Measurements from ENCODE around the gene LY9. TPM values are rescaled to one million over a fixed set of nuclear protein-coding genes. Genes with fewer than 3 reads are reported as not detected.
A peak's percentile ranks its signal among the peaks of the same experiment; 100 is the strongest.

LY9 gene
- total RNA-seq, 1 donor from 2014 or later, result 0.34 TPM

DNA sequence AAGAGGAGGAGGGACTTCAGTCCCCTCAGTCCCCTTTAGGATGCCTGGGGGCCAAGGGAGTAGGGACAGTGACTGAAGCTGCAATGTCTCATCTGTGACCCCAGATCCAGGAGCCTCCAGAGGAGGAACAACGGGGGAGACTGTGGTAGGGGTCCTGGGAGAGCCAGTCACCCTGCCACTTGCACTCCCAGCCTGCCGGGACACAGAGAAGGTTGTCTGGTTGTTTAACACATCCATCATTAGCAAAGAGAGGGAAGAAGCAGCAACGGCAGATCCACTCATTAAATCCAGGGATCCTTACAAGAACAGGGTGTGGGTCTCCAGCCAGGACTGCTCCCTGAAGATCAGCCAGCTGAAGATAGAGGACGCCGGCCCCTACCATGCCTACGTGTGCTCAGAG, 18.3 kb downstream of the LY9 start:
- peaks cover 4% of the 10 kb centered on the region for H3K4me1 Mint-ChIP-seq (ENCODE audit: low read depth)
- H3K9me3 Mint-ChIP-seq, result no peaks in the 10 kb centered on the region
- H3K36me3 Mint-ChIP-seq (ENCODE audit: low read depth), result peaks cover 29% of the 10 kb centered on the region
- H3K4me3 Mint-ChIP-seq (ENCODE audit: low read depth), result no peak overlapping the region
- H3K27ac Mint-ChIP-seq, result no peak overlapping the region
- no peak for DNase-seq (ENCODE audit: low spot score)
- no peaks in the 10 kb centered on the region for H3K27me3 Mint-ChIP-seq (ENCODE audit: low read depth)
- intact Hi-C loops (cut with micrococcal nuclease), result no loop called here

DNA sequence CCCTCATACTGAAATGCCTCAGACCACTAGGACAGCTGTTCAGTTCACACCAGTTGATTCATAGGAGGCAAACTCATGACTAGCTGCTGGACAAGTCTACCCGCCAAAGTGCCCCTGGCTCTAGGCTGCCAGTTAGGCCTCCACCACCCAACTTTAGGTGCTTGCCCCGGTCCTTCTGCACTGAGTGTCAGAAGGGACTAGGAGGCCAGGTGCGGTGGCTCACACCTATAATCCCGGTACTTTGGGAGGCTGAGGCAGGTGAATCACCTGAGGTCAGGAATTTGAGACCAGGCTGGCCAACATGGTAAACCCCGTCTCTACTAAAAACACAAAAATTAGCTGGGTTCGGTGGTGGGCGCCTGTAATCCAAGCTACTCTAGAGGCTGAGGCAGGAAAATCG, 18.9 kb downstream of the LY9 start:
- no peaks in the 10 kb centered on the region for H3K9me3 Mint-ChIP-seq
- no peak overlapping the region for H3K27ac Mint-ChIP-seq
- DNase-seq (ENCODE audit: low spot score), result no peak
- H3K36me3 Mint-ChIP-seq (ENCODE audit: low read depth), result peaks cover 29% of the 10 kb centered on the region
- intact Hi-C loops (cut with micrococcal nuclease), result no loop called here
- peaks cover 4% of the 10 kb centered on the region for H3K4me1 Mint-ChIP-seq (ENCODE audit: low read depth)
- peaks cover under 1% of the 10 kb centered on the region for H3K27me3 Mint-ChIP-seq (ENCODE audit: low read depth)
- no peak overlapping the region for H3K4me3 Mint-ChIP-seq (ENCODE audit: low read depth)

DNA sequence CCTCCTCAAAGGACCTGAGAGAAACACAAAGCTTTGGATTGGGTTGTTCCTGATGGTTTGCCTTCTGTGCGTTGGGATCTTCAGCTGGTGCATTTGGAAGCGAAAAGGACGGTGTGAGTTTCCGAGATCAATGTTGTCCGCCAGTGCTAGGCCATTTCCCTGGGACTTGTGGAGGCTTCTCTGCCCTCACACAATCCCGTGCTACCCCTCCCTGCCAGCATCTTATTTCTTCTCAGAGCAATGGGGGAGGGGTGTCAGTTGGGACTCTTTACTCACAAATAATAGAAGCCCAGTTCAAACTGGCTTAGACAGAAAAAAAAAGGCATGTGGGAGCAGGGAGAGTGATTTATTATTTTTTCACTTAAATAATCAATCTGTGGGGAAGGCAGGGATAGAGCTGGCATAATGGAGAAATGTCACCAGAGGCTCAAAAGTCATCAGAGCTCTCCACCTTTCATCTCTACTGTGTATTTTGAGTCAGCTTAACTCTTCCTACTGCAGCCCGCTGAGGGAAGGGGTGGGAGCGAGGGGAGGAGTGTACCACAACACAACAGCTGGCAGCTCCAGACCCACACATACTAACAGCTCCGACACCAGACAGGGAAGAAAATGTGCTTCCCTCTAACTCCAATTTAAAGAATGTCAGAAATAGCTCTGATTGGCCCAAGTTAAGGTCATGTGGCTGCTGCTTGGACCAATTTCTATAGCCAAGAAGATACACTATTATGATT, 22.4 kb downstream of the LY9 start:
- no peak overlapping the region for H3K27ac Mint-ChIP-seq

DNA sequence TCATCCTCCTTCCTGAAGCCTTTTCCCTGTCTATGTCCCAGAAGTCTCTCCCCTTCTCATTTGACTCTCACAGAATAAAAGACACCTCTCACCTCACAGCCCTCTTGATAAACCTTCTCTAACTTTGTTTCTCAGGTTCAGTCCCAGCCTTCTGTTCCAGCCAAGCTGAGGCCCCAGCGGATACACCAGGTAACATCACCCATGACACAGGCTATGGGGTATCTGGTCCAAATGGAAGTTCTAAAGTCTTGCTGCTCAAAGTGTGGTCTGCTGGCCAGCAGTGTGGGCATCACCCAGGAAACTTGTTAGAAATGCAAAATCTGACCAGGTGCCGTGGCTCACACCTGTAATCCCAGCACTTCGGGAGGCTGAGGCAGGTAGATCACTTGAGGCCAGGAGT, 23.2 kb downstream of the LY9 start:
- no peak overlapping the region for H3K27ac Mint-ChIP-seq
- peaks cover 1% of the 10 kb centered on the region for H3K27me3 Mint-ChIP-seq (ENCODE audit: low read depth)
- H3K36me3 Mint-ChIP-seq (ENCODE audit: low read depth), result peaks cover 6% of the 10 kb centered on the region
- H3K4me1 Mint-ChIP-seq (ENCODE audit: low read depth), result no peaks in the 10 kb centered on the region
- intact Hi-C loops (cut with micrococcal nuclease), result no loop called here
- H3K9me3 Mint-ChIP-seq, result no peaks in the 10 kb centered on the region
- no peak for DNase-seq (ENCODE audit: low spot score)
- H3K4me3 Mint-ChIP-seq (ENCODE audit: low read depth), result no peak overlapping the region

More for the DNA sequence above, 22.4 kb downstream of the LY9 start:
- H3K36me3 Mint-ChIP-seq (ENCODE audit: low read depth), result peaks cover 10% of the 10 kb centered on the region
- H3K9me3 Mint-ChIP-seq, result no peaks in the 10 kb centered on the region
- no peaks in the 10 kb centered on the region for H3K4me1 Mint-ChIP-seq (ENCODE audit: low read depth)
- peaks cover 1% of the 10 kb centered on the region for H3K27me3 Mint-ChIP-seq (ENCODE audit: low read depth)
- no peak overlapping the region for H3K4me3 Mint-ChIP-seq (ENCODE audit: low read depth)
- intact Hi-C loops (cut with micrococcal nuclease), result no loop called here
- DNase-seq (ENCODE audit: low spot score), result no peak

DNA sequence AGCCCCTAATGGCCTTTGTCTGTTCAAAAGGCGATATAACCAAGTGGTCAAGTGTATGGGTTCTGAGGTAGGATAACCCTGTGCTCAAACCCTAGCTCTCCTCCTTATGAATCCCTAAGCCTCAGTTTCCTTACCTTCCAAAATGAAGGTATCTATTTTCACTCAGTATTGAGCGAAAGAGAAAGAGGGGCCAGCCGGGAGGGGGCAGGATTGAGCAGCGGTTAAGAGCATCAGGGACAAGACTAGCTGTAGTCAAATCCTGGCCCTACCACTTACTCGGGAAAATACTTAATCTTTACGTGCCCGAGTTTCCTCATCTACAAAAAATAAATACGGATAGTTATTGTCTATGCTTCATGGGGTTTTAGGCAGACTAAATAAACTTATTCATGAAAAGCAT, 25.7 kb downstream of the LY9 start:
- peaks cover 1% of the 10 kb centered on the region for H3K27me3 Mint-ChIP-seq (ENCODE audit: low read depth)
- no peak overlapping the region for H3K27ac Mint-ChIP-seq
- H3K36me3 Mint-ChIP-seq (ENCODE audit: low read depth), result peaks cover 6% of the 10 kb centered on the region
- DNase-seq (ENCODE audit: low spot score), result no peak
- no peaks in the 10 kb centered on the region for H3K4me1 Mint-ChIP-seq (ENCODE audit: low read depth)
- H3K9me3 Mint-ChIP-seq, result no peaks in the 10 kb centered on the region
- intact Hi-C loops (cut with micrococcal nuclease), result no loop called here
- H3K4me3 Mint-ChIP-seq (ENCODE audit: low read depth), result no peak overlapping the region

DNA sequence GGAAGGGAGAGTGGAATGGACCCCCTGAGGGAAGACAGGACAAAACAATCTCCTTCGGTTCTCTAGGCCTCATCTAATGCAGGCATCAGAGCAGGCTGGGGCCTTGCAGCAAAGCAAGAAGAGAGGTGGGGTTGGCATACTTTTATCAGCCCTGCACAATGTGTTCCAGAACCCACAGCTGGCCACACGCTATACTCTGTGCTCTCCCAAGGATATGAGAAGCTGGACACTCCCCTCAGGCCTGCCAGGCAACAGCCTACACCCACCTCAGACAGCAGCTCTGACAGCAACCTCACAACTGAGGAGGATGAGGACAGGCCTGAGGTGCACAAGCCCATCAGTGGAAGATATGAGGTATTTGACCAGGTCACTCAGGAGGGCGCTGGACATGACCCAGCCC, 27.3 kb downstream of the LY9 start:
- no peak for DNase-seq (ENCODE audit: low spot score)
- Mint-ChIP-seq H3K36me3 (ENCODE audit: low read depth) (peaks cover 3% of the 10 kb centered on the region), H3K27me3 (ENCODE audit: low read depth) (peaks cover 1% of the 10 kb centered on the region), H3K4me1 (ENCODE audit: low read depth) (no peaks in the 10 kb centered on the region), H3K4me3 (ENCODE audit: low read depth) (no peak overlapping the region), H3K27ac (no peak overlapping the region), H3K9me3 (no peaks in the 10 kb centered on the region)
- intact Hi-C loops (cut with micrococcal nuclease), result no loop called here

DNA sequence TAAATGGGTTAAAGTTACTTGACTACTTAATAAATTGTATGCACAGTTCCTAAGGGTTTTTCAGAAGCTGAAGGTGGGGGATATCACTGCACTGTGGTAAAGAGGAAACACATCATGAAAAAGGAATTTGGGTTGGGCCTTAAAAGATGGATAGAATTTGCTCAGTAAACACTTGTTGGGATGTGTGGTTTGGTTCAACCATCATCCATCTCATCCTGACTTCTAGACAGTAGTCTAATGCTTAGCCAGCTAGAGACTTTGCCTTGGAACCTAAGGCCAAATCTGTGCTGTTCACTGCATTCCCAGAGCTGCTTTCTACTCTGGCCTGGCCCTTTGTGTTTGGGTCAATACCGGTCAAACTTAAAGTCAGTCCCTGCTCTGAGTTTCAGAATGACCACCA, 30.6 kb downstream of the LY9 start:
- Mint-ChIP-seq H3K27ac (no peak overlapping the region), H3K4me1 (ENCODE audit: low read depth) (peaks cover 2% of the 10 kb centered on the region), H3K36me3 (ENCODE audit: low read depth) (no peaks in the 10 kb centered on the region), H3K27me3 (ENCODE audit: low read depth) (no peaks in the 10 kb centered on the region), H3K4me3 (ENCODE audit: low read depth) (no peak overlapping the region), H3K9me3 (no peaks in the 10 kb centered on the region)
- no peak for DNase-seq (ENCODE audit: low spot score)
- intact Hi-C loops (cut with micrococcal nuclease), result no loop called here

DNA sequence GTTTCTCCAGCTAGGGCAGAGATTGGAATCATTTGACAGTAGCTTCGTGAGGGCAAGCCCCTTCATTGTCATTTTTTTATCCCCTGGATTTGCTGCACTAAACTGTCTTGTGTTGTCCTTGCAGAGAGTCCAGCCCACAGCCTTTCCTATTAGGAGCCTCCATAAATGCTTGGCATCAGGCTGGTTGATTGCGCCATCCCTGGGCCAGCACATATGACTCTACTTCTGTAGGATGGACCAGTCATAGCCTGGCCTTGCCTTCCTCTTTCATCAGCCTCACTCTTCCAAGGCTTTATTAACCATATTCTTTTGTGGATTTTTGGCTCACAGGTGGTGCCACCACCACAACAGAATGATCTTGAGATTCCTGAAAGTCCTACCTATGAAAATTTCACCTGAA, 31.4 kb downstream of the LY9 start:
- Mint-ChIP-seq H3K4me3 (ENCODE audit: low read depth) (no peak overlapping the region), H3K27me3 (ENCODE audit: low read depth) (no peaks in the 10 kb centered on the region), H3K4me1 (ENCODE audit: low read depth) (peaks cover 2% of the 10 kb centered on the region), H3K9me3 (no peaks in the 10 kb centered on the region), H3K27ac (no peak overlapping the region), H3K36me3 (ENCODE audit: low read depth) (no peaks in the 10 kb centered on the region)
- intact Hi-C loops (cut with micrococcal nuclease), result no loop called here
- no peak for DNase-seq (ENCODE audit: low spot score)

DNA sequence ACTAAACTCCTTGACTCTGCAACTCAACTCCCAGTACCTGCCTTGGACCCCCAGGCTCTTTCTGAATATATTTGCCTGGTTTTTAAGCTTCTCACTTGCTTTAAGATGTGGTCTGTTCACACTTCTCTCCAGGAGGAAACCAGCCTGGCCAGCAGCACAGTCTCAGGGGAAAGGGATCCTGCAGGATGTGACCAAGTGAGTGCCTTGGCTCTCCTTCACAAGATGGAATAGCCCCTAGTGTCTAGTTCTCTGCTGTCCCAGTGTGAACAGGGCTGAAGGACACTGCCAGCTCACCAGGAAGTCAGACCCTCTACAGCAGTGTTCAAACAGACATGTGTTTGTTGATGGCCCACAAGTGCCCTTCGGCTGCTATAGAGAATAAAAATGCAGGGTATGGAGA, 33.8 kb downstream of the LY9 start:
- Mint-ChIP-seq H3K4me3 (ENCODE audit: low read depth) (no peak overlapping the region), H3K9me3 (no peaks in the 10 kb centered on the region), H3K27me3 (ENCODE audit: low read depth) (no peaks in the 10 kb centered on the region), H3K4me1 (ENCODE audit: low read depth) (peaks cover 8% of the 10 kb centered on the region), H3K36me3 (ENCODE audit: low read depth) (no peaks in the 10 kb centered on the region), H3K27ac (no peak overlapping the region)
- intact Hi-C loops (cut with micrococcal nuclease), result loop anchor here (1.0 to 10.0 kb wide), 5 partner anchors 52 to 265 kb away; partner anchors contain the start of gene KLHDC9
- no peak for DNase-seq (ENCODE audit: low spot score)

DNA sequence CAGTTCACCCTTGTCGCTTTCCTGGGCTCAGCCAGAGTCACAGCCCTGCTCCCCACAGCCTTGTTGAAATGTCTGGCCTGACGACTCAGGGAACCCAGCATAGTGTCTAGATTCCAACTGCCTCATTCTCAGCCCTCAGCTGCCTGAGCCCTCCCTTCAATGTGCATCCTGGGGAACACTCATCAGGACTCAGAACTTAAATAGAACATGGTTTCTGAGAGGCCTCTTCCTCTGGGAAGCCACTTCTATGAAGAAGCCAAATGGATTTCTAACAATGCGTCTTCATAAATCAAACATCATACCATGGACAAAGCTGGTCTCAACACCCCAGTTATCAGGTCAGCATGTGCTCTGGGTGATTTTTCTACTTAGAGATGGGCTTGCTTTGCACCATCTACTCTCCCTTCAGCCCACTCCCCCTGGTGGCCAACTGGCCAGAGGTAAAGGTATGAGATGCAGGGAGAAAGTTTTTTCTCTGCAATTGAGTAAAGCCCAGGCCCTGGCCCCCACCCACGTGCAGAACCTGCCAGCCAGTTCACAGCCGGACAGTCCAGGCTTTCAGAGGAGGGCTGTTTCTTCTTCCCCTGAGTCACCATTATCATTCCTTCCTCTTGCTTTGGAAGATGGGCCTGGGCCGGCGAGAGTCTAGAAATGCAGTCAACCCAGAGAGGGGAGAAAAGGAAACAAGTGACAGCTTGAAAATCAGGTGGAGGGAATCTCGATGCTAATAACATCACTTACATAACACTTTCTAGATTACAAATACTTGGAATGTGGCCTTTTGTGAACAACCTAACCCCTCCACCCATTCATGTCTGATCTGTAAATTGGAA, 34.6 kb downstream of the LY9 start:
- Mint-ChIP-seq H3K27ac (no peak overlapping the region), H3K4me3 (ENCODE audit: low read depth) (no peak overlapping the region), H3K27me3 (ENCODE audit: low read depth) (no peaks in the 10 kb centered on the region), H3K36me3 (ENCODE audit: low read depth) (no peaks in the 10 kb centered on the region), H3K4me1 (ENCODE audit: low read depth) (peaks cover 13% of the 10 kb centered on the region), H3K9me3 (no peaks in the 10 kb centered on the region)
- intact Hi-C loops (cut with micrococcal nuclease), result loop anchor here (1.0 to 10.0 kb wide), 5 partner anchors 53 to 264 kb away; partner anchors contain the start of gene KLHDC9
- DNase-seq (ENCODE audit: low spot score), result peak; percentile 59

DNA sequence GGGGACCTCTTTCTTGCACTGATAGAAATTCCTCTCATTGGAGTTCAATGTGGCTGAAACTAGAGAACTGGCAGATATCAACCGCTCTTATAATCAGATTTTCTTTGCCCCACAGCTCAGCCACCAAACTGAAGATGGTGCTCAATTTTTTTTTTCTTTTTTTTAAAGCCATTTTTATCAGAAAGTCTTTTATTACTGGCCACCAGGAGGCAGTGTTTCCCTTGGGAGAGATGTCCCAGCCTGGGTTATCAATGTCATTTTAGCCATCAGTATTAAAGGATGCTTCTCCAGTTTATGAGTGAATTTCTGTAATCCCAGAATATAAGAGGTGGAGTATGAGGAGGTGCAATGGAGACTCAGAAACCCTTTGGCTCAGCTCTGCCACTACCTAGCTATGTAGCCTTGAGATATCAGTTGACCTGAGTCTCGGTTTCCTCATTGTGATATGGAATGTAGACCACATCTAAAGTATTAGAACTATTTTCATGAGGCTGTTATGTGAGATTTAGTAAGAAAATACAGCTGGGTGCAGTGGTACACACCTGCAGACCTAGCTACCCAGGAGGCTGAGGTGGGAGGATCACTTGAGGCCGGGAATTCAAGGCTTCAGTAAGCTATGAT, 39.1 kb downstream of the LY9 start:
- intact Hi-C loops (cut with micrococcal nuclease), result loop anchor here (1.0 to 10.0 kb wide), 3 partner anchors 42 to 260 kb away; partner anchors contain the start of gene KLHDC9
- no peak overlapping the region for H3K4me3 Mint-ChIP-seq (ENCODE audit: low read depth)
- H3K27ac Mint-ChIP-seq, result no peak overlapping the region
- H3K27me3 Mint-ChIP-seq (ENCODE audit: low read depth), result no peaks in the 10 kb centered on the region
- no peaks in the 10 kb centered on the region for H3K9me3 Mint-ChIP-seq
- DNase-seq (ENCODE audit: low spot score), result no peak
- H3K36me3 Mint-ChIP-seq (ENCODE audit: low read depth), result no peaks in the 10 kb centered on the region
- H3K4me1 Mint-ChIP-seq (ENCODE audit: low read depth), result peaks cover 46% of the 10 kb centered on the region

DNA sequence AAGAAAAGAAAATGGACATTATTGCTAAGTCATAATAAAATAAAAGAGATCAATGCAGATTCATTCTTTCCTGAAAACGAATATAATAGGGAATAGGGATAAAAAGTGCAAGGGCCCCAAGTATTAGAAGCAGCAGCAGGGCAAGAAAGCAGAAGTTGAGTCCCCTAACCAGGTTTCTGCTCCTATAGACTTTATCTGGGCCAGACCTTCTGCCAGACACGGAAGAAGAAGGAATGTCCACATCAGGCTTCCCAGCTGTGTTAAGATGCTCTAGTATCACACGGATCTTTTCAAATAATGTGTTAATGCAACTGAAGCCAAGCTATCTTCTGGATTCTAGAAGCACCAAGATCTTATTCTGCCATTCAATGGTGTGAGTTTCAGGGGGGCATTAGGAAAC, 39.8 kb downstream of the LY9 start:
- H3K27me3 Mint-ChIP-seq (ENCODE audit: low read depth), result no peaks in the 10 kb centered on the region
- no peaks in the 10 kb centered on the region for H3K9me3 Mint-ChIP-seq
- H3K27ac Mint-ChIP-seq, result peak overlapping the region; percentile 78
- DNase-seq (ENCODE audit: low spot score), result no peak
- intact Hi-C loops (cut with micrococcal nuclease), result loop anchor here (1.0 to 10.0 kb wide), 5 partner anchors 35 to 259 kb away; partner anchors contain the start of genes ITLN1 and KLHDC9
- no peaks in the 10 kb centered on the region for H3K36me3 Mint-ChIP-seq (ENCODE audit: low read depth)
- peaks cover 48% of the 10 kb centered on the region for H3K4me1 Mint-ChIP-seq (ENCODE audit: low read depth)
- H3K4me3 Mint-ChIP-seq (ENCODE audit: low read depth), result no peak overlapping the region

All from activated T-helper 2 cell treated with anti-CD3 and anti-CD28 coated beads, Interferon-gamma antibody, Interleukin-2, Interleukin-4, amounts not matched to agents 10 μg/mL and 5 μg/mL and 100 μg/mL, durations not matched to agents 14 hours and 24 hours and 36 hours (primary cell).